PFSK-1 (cell line): Measurements from ENCODE around the gene MAPT.

Source experiments
- FOXP2 ChIP-seq: optimal IDR thresholded peaks from 2 replicates; pipeline ENCODE3; 2011; ENCODE audit warnings: borderline replicate concordance, control low read depth, inconsistent platforms; ENCODE audit not compliant: insufficient read depth; ENCODE audit errors: extremely low read length, extremely low read depth
- POLR2AphosphoS5 ChIP-seq: IDR thresholded peaks from 2 replicates; pipeline ENCODE4 v1.6.1; 2012; ENCODE audit warnings: low read depth, mild to moderate bottlenecking, control low read depth, low read length, moderate library complexity
- SIN3A ChIP-seq: IDR thresholded peaks from 2 replicates; pipeline ENCODE4 v1.6.1; 2012; ENCODE audit warnings: mild to moderate bottlenecking, low read length, moderate library complexity, borderline replicate concordance; ENCODE audit not compliant: insufficient read depth
- TAF1 ChIP-seq: IDR thresholded peaks from 2 replicates; pipeline ENCODE4 v1.6.1; 2012; ENCODE audit warnings: low read length, control low read depth, borderline replicate concordance; ENCODE audit not compliant: insufficient read depth
- TF ChIP-seq, protein P1 (sequence below), 2 experiments: IDR thresholded peaks; 2 replicates each; pipeline versions ENCODE4 v1.6.1 to v1.8.0; 2011 to 2012; ENCODE audit warnings: low read depth in 2 of 2, low read length in 2 of 2, control low read depth in 1 of 2, inconsistent platforms in 1 of 2, mild to moderate bottlenecking in 1 of 2, moderate library complexity in 1 of 2; ENCODE audit not compliant: insufficient read depth in 1 of 2

MAPT gene

DNA sequence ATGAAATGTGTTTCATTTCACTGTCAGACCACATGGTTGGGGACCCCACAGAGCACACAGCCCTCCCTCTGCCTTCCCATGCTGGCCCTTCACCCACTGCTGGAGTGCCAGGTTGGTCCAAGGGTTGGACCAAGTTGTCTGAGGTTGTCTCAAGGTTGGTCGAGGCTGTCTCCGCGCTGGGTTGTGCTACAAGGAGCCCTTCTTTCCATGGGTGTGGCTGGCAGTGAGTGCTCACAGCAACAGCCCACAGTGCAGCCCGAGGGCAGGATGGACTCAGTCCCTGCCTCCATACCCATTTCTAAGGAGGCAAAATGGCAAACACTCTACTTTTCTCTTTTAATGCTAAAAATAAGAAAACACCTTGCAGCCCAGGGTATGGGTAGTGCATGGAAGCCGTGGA is 68.9 kb downstream of the MAPT start:
- TF ChIP-seq TAF1 (no peak), FOXP2 (no peak), POLR2AphosphoS5 (no peak), SIN3A (no peak)
- TF ChIP-seq, protein P1, sequence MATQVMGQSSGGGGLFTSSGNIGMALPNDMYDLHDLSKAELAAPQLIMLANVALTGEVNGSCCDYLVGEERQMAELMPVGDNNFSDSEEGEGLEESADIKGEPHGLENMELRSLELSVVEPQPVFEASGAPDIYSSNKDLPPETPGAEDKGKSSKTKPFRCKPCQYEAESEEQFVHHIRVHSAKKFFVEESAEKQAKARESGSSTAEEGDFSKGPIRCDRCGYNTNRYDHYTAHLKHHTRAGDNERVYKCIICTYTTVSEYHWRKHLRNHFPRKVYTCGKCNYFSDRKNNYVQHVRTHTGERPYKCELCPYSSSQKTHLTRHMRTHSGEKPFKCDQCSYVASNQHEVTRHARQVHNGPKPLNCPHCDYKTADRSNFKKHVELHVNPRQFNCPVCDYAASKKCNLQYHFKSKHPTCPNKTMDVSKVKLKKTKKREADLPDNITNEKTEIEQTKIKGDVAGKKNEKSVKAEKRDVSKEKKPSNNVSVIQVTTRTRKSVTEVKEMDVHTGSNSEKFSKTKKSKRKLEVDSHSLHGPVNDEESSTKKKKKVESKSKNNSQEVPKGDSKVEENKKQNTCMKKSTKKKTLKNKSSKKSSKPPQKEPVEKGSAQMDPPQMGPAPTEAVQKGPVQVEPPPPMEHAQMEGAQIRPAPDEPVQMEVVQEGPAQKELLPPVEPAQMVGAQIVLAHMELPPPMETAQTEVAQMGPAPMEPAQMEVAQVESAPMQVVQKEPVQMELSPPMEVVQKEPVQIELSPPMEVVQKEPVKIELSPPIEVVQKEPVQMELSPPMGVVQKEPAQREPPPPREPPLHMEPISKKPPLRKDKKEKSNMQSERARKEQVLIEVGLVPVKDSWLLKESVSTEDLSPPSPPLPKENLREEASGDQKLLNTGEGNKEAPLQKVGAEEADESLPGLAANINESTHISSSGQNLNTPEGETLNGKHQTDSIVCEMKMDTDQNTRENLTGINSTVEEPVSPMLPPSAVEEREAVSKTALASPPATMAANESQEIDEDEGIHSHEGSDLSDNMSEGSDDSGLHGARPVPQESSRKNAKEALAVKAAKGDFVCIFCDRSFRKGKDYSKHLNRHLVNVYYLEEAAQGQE (IDR thresholded peaks at IDR 0.05; ENCODE audit: insufficient read depth in 1 of 2, low read depth in 2 of 2, low read length in 2 of 2) = no peak

- TF ChIP-seq, protein P1 (IDR thresholded peaks at IDR 0.05; ENCODE audit: insufficient read depth in 1 of 2, low read depth in 2 of 2, low read length in 2 of 2) = no peak
- TF ChIP-seq SIN3A = no peak
- no peak for TF ChIP-seq TAF1
- TF ChIP-seq POLR2AphosphoS5 = no peak
- TF ChIP-seq FOXP2 = no peak
These were observed 69.5 kb downstream of the MAPT start for GRCh38 chr17:45963889-45964288.

- no peak for TF ChIP-seq FOXP2
- TF ChIP-seq, protein P1 (IDR thresholded peaks at IDR 0.05; ENCODE audit: insufficient read depth in 1 of 2, low read depth in 2 of 2, low read length in 2 of 2) = no peak
- TF ChIP-seq POLR2AphosphoS5 = no peak
- no peak for TF ChIP-seq TAF1
- TF ChIP-seq SIN3A = no peak
These were observed 70.3 kb downstream of the MAPT start for GRCh38 chr17:45964634-45965033.

DNA sequence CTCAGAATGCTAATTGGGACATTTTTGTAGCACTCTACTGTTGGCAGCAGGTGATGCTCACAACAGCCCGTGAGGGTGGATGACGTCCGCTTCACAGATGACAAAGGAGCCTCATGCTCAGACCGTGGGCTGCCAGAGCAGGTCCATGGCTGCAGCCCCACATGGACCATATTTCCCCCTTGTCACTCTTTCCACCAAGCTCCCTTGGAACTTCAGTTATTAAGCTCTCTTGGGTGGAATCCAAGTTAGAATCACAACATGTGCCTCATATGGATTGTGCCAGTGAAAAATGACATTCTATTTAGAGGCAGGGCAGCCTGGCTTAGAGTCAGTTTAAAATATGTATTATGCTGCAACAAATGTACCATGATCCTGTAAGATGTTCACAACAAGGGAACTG is 71.5 kb downstream of the MAPT start:
- no peak for TF ChIP-seq POLR2AphosphoS5
- TF ChIP-seq FOXP2 = no peak
- TF ChIP-seq, protein P1 (IDR thresholded peaks at IDR 0.05; ENCODE audit: insufficient read depth in 1 of 2, low read depth in 2 of 2, low read length in 2 of 2) = no peak
- no peak for TF ChIP-seq SIN3A
- no peak for TF ChIP-seq TAF1

- no peak for TF ChIP-seq FOXP2
- no peak for TF ChIP-seq TAF1
- TF ChIP-seq, protein P1 (IDR thresholded peaks at IDR 0.05; ENCODE audit: insufficient read depth in 1 of 2, low read depth in 2 of 2, low read length in 2 of 2) = no peak
These were observed 72.4 kb downstream of the MAPT start for GRCh38 chr17:45966606-45967280.
